Astrocyte (in vitro differentiated cells and primary cell): ENCODE results near the gene TBPL1.

Experiments used
- EZH2 ChIP-seq: IDR thresholded peaks from 2 replicates; pipeline ENCODE4 v1.6.1; 2012; ENCODE audit warnings: mild to moderate bottlenecking, low read length, inconsistent platforms; ENCODE audit not compliant: insufficient read depth
- TF ChIP-seq, protein P1 (sequence below): IDR thresholded peaks from 2 replicates; pipeline ENCODE4 v1.5.1; 2011; ENCODE audit warnings: low read depth, mild to moderate bottlenecking, inconsistent platforms, low read length, moderate library complexity; ENCODE audit not compliant: insufficient read depth

DNA sequence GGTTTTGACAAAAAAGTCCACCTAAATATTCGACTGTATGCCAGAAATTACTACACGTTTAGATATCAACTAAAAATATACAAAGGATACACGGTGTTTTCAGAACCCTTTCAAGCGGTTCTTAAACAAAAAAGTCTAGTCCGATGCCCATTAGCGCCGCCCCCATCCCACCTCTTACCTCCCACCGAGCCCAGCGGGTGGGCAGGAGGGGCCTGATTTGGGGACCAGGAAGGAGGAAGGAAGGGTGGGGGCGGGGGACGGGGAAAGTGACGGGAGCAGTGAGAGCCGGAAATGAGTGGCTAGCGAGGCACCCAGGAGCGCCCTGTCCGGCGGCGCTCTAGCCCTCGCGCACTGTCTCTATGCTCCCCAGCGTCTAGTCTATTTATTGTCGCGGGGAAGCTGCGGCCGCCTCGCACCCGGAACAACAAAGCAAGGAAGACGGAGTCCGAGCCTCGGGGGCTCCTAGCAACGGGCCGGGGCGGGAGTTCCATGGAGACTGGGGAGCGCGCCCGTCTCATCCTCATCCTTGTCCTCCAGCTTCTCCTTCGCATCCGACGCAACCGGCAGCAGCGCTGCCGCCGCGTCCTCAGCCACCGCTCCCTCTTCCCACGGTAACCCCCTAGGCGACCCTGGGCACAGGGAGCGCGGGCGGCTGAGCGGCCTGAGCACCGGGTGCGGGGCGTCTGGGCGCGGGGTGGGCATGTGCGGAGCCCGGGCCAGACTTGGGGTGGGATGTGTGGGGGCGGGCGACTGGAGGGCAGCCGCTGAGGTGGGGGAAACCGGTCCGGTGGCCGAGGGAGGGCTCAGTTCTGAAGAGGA, at the start of gene TBPL1:
- no peak for TF ChIP-seq EZH2
- TF ChIP-seq, protein P1, sequence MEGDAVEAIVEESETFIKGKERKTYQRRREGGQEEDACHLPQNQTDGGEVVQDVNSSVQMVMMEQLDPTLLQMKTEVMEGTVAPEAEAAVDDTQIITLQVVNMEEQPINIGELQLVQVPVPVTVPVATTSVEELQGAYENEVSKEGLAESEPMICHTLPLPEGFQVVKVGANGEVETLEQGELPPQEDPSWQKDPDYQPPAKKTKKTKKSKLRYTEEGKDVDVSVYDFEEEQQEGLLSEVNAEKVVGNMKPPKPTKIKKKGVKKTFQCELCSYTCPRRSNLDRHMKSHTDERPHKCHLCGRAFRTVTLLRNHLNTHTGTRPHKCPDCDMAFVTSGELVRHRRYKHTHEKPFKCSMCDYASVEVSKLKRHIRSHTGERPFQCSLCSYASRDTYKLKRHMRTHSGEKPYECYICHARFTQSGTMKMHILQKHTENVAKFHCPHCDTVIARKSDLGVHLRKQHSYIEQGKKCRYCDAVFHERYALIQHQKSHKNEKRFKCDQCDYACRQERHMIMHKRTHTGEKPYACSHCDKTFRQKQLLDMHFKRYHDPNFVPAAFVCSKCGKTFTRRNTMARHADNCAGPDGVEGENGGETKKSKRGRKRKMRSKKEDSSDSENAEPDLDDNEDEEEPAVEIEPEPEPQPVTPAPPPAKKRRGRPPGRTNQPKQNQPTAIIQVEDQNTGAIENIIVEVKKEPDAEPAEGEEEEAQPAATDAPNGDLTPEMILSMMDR = no peak
